NCI-H1930 (cell line): ENCODE data around the gene KLK1.
A peak's percentile ranks its signal among the peaks of the same experiment; 100 is the strongest.
"Not testable (repeated sequence)": the region's sequence is repeated elsewhere in the genome, so short reads cannot be mapped to it uniquely, and the experiment has no call there.

Experiments used
- DNase-seq, 2 experiments: peaks; one replicate each; lab custom pipeline; 2025; lab: John Stamatoyannopoulos, UW

Gene KLK1

DNA sequence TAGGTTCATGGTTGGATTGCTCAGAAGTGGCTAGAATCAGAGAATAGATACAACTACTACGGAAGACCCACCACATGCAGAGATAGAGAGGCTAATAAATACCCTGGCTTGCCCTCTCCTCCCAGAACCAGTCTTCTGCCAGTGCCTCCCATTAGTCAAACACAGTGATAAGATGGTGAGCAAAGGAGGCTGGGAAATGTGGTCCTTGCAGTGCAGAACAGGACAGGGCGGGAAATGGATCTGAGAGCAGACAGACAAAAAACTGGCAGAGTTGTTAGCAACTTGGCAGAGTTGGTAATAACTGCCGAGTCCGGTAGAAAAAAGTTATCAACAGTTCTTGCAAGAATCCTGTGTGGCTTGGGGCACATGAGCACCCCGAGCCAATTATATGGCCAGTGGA, 8.7 kb downstream of the KLK1 start:
- no peak for DNase-seq

GRCh38 chr19:50812474-50812873, 11.1 kb downstream of the KLK1 start:
- DNase-seq: no peak

DNA sequence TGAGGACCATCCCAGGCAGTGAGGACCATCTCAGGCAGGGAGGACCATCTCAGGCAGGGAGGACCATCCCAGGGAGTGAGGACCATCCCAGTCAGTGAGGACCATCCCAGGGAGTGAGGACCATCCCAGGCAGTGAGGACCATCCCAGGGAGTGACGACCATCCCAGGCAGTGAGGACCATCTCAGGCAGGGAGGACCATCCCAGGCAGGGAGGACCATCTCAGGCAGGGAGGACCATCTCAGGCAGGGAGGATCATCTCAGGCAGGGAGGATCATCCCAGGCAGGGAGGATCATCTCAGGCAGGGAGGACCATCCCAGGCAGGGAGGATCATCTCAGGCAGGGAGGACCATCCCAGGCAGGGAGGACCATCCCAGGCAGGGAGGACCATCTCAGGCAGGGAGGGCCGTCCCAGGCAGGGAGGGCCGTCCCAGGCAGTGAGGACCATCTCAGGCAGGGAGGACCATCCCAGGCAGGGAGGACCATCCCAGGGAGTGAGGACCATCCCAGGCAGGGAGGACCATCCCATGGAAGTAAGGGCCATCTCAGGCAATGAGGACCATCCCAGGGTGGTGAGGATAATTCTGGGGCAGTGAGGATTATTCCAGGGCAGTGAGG, 11.9 kb downstream of the KLK1 start:
- not testable (repeated sequence) for DNase-seq

GRCh38 chr19:50808856-50809255, 14.7 kb downstream of the KLK1 start:
- no peak for DNase-seq

GRCh38 chr19:50804420-50805272, 18.9 kb downstream of the KLK1 start:
- peak; percentile 99 for DNase-seq

GRCh38 chr19:50803633-50804419, 19.8 kb downstream of the KLK1 start:
- DNase-seq: peak in 1 of 2 experiments; percentile 46

DNA sequence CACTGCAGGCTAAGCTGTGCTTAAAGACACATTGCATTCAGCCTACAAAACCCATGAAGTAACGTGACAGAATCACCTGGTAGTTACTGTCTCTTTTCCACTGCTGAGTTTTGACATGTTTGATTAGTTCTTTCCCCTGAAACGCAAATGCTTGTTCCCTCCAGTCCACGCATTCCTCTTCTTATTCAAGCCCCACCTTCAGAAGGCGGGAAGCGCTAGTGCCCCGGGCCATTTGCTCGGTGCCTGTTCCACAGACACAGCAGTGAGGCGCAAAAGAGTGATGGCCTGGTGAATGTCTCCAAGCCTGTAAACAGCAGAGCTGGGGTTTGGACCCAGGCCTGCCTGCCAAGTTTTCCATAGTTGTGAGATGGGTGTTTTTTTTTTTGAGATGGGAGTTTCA, 22.5 kb downstream of the KLK1 start:
- DNase-seq: no peak

DNA sequence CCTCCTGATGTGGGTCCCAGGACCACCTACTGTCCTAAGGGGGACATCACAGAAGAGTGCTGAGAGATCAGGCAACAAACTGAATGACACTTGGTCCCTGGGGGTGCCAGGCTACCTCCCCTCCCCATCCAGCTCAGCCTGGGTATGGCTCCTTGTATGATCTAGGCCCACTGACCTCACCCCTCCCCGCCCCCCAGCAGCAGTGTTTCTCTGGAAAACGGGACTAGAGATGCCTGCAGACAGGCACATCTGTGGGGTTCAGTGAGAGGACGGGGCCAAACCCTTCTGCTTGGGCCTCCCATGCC, 24.1 kb downstream of the KLK1 start:
- no peak for DNase-seq

GRCh38 chr19:50798659-50799546, 24.7 kb downstream of the KLK1 start:
- DNase-seq: no peak

DNA sequence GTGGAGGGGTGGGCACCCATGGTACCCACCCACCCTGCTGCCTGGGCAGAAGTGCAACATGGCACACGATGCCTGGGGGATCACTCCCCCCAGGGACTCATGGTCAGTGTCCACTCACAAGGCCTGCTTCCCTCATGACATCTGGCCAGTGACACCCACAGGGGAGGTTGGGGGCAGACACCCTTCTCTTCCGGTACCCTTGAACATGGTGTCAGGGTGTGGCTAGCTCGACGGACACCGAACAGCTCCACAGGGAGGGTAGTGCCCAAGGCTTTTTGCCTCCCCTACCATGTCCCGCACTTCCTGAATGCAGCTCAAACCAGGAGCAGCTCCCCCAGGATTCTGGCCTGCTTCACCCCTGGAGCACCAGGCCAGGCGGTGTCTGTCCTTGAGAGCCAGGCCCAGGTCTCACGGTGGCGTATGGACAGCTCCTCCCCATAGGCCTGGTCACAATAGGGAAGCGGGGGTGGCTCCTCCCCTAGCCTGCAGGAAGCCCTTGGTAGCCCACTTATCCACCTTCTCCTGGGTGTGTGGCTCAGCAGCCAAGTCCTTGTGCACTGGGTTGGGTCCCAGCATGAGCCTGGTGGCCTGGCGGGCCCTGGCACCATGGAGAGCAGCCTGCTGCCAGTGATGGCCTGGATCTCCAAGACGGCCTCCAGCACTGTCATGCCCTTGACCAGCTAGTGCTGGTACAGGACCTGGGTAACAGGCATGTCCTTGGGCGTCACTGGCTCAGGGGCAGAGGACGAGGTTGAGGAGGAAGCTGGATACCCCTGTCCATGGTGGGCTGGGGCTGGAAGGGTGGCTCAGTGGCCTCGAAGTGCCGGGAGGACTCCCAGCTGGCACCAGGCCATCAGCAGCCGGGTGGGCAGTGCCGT, 25.6 kb downstream of the KLK1 start:
- DNase-seq: no peak

- no peak for DNase-seq
Measured at GRCh38 chr19:50797429-50797780, 26.2 kb downstream of the KLK1 start.

GRCh38 chr19:50796634-50797428, 26.8 kb downstream of the KLK1 start:
- DNase-seq: no peak

GRCh38 chr19:50796128-50796633, 27.4 kb downstream of the KLK1 start:
- peak in 1 of 2 experiments; percentile 31 for DNase-seq

DNA sequence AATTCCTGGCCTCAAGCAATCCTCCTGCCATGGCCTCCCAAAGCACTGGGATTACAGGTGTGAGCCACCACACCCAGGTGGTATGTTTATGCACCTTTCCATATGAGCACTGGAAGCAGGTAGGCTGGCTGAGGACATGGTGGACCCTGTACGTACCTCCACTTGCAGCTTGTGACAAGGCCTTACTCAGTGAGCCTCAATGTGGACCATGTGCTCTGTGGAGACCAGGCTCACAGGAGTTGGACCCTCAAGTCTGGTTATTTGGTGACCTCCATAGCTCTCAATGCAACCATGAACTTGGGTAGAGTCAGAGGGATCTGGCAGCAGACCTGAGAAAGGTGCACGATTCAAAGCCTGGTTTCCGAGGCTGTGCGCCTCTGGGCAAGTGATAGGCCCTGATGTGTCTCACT, 27.9 kb downstream of the KLK1 start:
- no peak for DNase-seq

GRCh38 chr19:50794876-50795663, 28.5 kb downstream of the KLK1 start:
- DNase-seq: no peak

DNA sequence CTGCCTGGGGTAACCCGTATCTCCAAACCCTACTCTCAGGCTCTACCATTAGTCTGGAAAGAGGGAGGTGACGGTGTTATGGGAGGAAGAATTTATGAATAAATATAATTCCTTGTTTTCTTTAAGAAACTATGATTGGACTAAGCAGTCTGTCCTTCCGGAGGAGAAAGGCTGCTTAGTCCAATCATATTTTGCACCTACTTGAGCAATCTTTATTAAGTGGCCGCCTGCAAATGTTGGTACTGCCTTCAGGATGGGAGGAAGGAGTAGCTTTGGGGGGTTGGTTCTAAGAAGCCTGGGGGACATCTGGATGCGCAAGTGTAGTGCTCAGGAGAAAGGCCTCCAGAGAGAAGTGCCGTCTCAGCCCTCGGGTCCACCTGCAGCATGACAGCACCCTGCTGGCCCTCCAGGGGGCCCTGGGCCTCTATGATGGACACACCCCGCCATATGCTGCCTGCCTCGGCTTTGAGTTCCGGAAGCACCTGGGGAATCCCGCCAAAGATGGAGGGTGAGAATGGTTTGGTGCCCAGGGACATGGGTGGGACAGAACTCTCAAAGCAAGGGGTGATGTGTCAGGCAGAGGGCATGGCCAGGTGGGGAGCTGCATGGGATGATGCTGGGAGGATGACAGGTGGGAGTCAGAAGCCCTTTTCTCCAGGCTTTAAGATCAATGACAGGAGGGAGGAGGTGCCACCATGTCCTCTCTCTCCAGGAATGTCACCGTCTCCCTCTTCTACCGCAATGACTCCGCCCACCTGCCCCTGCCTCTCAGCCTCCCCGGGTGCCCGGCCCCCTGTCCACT, 29.3 kb downstream of the KLK1 start:
- DNase-seq: peak; percentile 30 to 41

GRCh38 chr19:50793558-50794065, 30.0 kb downstream of the KLK1 start:
- DNase-seq: no peak
